ENCODE measurements around the gene PCDHGA1.
A peak's percentile ranks its signal among the peaks of the same experiment; 100 is the strongest.

Gene PCDHGA1

DNA sequence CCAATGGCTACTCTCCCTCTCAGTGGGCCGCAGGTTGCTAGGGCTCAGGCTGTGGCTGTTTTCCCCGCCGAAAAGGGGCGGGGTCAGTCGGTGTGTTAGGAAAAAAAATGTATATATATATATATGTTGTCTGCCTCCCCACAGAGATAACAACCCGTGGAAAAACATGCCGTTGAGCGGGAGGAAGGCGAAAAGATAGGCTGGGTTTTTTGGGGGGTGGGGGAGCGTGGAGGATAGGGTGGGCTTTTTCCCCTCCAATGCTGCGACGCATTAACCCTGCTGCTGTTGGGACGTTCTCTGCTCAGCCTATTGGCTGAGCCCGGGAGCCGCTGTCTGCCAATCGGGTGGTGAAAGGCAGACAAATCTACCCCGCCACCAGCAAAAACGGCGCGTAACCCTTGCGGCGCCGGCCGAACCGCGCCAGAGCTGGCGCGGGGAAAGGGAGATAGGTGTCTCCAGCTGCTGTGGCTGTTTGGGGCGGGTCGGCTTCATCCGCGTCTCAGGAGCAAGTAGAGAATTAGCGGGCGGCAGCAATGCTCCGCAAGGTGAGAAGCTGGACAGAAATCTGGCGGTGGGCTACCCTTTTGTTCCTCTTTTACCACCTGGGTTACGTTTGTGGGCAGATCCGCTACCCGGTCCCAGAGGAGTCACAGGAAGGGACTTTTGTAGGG lies 154.5 kb downstream of the PCDHGA1 start, which contains the start of gene PCDHGC4:
PCDHGC4 (plus strand) TSS at position 390 of the 671 bp plus-strand sequence; CDS start at position 534, 144 bp downstream.
- peaks cover 9% of the 10 kb centered on the region for H3K4me1 ChIP-seq (ENCODE audit: control insufficient read depth, insufficient read depth, low read length)
- peak within 1 kb of the TSS; percentile 40 for H3K4me3 ChIP-seq (ENCODE audit: low read depth, low read length)
- POLR2A ChIA-PET, result interaction anchor here (1.2 kb wide), 2 partner anchors 9 kb away, joined by 6 to 11 read pairs; partner anchors contain the start of gene PCDHGC3
- CTCF ChIA-PET, result interaction anchor here (0.6 to 6.7 kb wide), 6 partner anchors 25 to 1116 kb away, joined by 3 to 47 read pairs (median 4); partner anchors contain the start of gene PCDHGA11
- no peak within 1 kb of the TSS for H3K27ac ChIP-seq (ENCODE audit: extremely low read depth, low read depth, low read length)
- no peaks in the 10 kb centered on the region for H3K36me3 ChIP-seq (ENCODE audit: control insufficient read depth in 2 of 2, insufficient read depth in 1 of 2, low read length in 2 of 2)
- TF ChIP-seq, protein P1, sequence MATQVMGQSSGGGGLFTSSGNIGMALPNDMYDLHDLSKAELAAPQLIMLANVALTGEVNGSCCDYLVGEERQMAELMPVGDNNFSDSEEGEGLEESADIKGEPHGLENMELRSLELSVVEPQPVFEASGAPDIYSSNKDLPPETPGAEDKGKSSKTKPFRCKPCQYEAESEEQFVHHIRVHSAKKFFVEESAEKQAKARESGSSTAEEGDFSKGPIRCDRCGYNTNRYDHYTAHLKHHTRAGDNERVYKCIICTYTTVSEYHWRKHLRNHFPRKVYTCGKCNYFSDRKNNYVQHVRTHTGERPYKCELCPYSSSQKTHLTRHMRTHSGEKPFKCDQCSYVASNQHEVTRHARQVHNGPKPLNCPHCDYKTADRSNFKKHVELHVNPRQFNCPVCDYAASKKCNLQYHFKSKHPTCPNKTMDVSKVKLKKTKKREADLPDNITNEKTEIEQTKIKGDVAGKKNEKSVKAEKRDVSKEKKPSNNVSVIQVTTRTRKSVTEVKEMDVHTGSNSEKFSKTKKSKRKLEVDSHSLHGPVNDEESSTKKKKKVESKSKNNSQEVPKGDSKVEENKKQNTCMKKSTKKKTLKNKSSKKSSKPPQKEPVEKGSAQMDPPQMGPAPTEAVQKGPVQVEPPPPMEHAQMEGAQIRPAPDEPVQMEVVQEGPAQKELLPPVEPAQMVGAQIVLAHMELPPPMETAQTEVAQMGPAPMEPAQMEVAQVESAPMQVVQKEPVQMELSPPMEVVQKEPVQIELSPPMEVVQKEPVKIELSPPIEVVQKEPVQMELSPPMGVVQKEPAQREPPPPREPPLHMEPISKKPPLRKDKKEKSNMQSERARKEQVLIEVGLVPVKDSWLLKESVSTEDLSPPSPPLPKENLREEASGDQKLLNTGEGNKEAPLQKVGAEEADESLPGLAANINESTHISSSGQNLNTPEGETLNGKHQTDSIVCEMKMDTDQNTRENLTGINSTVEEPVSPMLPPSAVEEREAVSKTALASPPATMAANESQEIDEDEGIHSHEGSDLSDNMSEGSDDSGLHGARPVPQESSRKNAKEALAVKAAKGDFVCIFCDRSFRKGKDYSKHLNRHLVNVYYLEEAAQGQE (tag by site-specific recombination; IDR thresholded peaks at IDR 0.05), result no peak
- TF ChIP-seq BCL11A (tag by site-specific recombination; IDR thresholded peaks at IDR 0.05; ENCODE audit: low read depth), result no peak
- TF ChIP-seq ZNF146 (tag by site-specific recombination; IDR thresholded peaks at IDR 0.05), result no peak
- no peak for TF ChIP-seq ZNF560 (tag by site-specific recombination; IDR thresholded peaks at IDR 0.05; ENCODE audit: borderline replicate concordance)
- TF ChIP-seq, protein P2, sequence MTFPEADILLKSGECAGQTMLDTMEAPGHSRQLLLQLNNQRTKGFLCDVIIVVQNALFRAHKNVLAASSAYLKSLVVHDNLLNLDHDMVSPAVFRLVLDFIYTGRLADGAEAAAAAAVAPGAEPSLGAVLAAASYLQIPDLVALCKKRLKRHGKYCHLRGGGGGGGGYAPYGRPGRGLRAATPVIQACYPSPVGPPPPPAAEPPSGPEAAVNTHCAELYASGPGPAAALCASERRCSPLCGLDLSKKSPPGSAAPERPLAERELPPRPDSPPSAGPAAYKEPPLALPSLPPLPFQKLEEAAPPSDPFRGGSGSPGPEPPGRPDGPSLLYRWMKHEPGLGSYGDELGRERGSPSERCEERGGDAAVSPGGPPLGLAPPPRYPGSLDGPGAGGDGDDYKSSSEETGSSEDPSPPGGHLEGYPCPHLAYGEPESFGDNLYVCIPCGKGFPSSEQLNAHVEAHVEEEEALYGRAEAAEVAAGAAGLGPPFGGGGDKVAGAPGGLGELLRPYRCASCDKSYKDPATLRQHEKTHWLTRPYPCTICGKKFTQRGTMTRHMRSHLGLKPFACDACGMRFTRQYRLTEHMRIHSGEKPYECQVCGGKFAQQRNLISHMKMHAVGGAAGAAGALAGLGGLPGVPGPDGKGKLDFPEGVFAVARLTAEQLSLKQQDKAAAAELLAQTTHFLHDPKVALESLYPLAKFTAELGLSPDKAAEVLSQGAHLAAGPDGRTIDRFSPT (tag by site-specific recombination; IDR thresholded peaks at IDR 0.05), result no peak
- no peak for TF ChIP-seq HOXC10 (CRISPR knock-in tag; IDR thresholded peaks at IDR 0.05)
- no peak for TF ChIP-seq ZNF558 (tag by site-specific recombination; IDR thresholded peaks at IDR 0.05)
- no peaks in the 10 kb centered on the region for H3K9me3 ChIP-seq (ENCODE audit: control insufficient read depth, insufficient read depth, low read depth, low read length)

DNA sequence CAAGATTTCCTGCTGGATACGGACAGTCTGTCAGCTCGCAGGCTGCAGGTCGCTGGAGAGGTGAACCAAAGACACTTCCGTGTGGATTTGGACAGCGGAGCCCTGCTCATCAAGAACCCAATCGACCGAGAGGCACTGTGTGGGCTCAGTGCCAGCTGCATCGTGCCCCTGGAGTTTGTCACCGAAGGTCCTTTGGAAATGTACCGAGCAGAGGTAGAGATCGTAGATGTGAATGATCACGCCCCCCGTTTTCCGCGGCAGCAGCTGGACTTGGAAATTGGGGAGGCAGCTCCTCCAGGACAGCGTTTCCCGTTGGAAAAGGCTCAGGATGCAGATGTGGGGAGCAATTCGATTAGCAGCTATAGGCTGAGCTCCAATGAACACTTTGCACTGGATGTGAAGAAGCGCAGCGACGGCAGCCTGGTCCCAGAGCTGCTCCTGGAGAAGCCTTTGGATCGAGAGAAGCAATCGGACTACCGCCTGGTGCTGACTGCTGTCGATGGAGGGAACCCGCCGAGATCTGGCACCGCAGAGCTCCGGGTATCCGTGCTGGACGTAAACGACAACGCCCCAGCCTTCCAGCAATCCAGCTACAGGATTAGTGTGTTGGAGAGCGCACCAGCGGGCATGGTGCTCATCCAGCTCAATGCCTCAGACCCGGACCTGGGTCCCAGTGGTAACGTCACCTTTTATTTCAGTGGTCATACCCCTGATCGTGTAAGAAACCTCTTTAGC lies 155.2 kb downstream of the PCDHGA1 start:
- CTCF ChIA-PET, result interaction anchor here (0.6 to 6.7 kb wide), 7 partner anchors 27 to 1115 kb away, joined by 3 to 47 read pairs (median 4); partner anchors contain the start of gene PCDHGA11
- H3K4me3 ChIP-seq (ENCODE audit: low read depth, low read length), result peak overlapping the region; percentile 40

More for the DNA sequence above, 155.2 kb downstream of the PCDHGA1 start:
- POLR2A ChIA-PET, result interaction anchor here (1.2 kb wide), 1 partner anchor 9 kb away, joined by 11 read pairs; the partner anchor contains the start of gene PCDHGC3
- Histone ChIP-seq H3K27ac (ENCODE audit: extremely low read depth, low read depth, low read length) (no peak overlapping the region), H3K4me1 (ENCODE audit: control insufficient read depth, insufficient read depth, low read length) (peaks cover 9% of the 10 kb centered on the region), H3K36me3 (ENCODE audit: control insufficient read depth in 2 of 2, insufficient read depth in 1 of 2, low read length in 2 of 2) (no peaks in the 10 kb centered on the region), H3K9me3 (ENCODE audit: control insufficient read depth, insufficient read depth, low read depth, low read length) (no peaks in the 10 kb centered on the region)
- TF ChIP-seq ZNF701 (tag by site-specific recombination; IDR thresholded peaks at IDR 0.05) (no peak), ZNF624 (tag by site-specific recombination; IDR thresholded peaks at IDR 0.05) (no peak), ZNF140 (tag by site-specific recombination; IDR thresholded peaks at IDR 0.05) (no peak), ZFP69B (tag by site-specific recombination; IDR thresholded peaks at IDR 0.05) (no peak), TRIM28 (IDR thresholded peaks at IDR 0.05; ENCODE audit: borderline replicate concordance, low read length) (no peak), ZSCAN30 (tag by site-specific recombination; IDR thresholded peaks at IDR 0.05) (no peak), KLF7 (tag by site-specific recombination; IDR thresholded peaks at IDR 0.05; ENCODE audit: borderline replicate concordance) (no peak), ZNF121 (tag by site-specific recombination; IDR thresholded peaks at IDR 0.05) (no peak), ZNF785 (tag by site-specific recombination; IDR thresholded peaks at IDR 0.05) (no peak), KLF16 (tag by site-specific recombination; IDR thresholded peaks at IDR 0.05) (no peak), ZNF544 (tag by site-specific recombination; IDR thresholded peaks at IDR 0.05) (no peak), WT1 (tag by site-specific recombination; IDR thresholded peaks at IDR 0.05) (no peak), ZBTB7A (tag by site-specific recombination; IDR thresholded peaks at IDR 0.05; ENCODE audit: low read depth) (no peak), ZNF600 (tag by site-specific recombination; IDR thresholded peaks at IDR 0.05) (no peak)
- TF ChIP-seq, protein P3, sequence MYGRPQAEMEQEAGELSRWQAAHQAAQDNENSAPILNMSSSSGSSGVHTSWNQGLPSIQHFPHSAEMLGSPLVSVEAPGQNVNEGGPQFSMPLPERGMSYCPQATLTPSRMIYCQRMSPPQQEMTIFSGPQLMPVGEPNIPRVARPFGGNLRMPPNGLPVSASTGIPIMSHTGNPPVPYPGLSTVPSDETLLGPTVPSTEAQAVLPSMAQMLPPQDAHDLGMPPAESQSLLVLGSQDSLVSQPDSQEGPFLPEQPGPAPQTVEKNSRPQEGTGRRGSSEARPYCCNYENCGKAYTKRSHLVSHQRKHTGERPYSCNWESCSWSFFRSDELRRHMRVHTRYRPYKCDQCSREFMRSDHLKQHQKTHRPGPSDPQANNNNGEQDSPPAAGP (tag by site-specific recombination; IDR thresholded peaks at IDR 0.05), result no peak
- TF ChIP-seq, protein P4, sequence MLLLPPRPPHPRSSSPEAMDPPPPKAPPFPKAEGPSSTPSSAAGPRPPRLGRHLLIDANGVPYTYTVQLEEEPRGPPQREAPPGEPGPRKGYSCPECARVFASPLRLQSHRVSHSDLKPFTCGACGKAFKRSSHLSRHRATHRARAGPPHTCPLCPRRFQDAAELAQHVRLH (tag by site-specific recombination; IDR thresholded peaks at IDR 0.05), result no peak
- TF ChIP-seq, protein P5, sequence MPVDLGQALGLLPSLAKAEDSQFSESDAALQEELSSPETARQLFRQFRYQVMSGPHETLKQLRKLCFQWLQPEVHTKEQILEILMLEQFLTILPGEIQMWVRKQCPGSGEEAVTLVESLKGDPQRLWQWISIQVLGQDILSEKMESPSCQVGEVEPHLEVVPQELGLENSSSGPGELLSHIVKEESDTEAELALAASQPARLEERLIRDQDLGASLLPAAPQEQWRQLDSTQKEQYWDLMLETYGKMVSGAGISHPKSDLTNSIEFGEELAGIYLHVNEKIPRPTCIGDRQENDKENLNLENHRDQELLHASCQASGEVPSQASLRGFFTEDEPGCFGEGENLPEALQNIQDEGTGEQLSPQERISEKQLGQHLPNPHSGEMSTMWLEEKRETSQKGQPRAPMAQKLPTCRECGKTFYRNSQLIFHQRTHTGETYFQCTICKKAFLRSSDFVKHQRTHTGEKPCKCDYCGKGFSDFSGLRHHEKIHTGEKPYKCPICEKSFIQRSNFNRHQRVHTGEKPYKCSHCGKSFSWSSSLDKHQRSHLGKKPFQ (tag by site-specific recombination; IDR thresholded peaks at IDR 0.05), result no peak
